ENCODE measurements around the gene MAPK8IP1.

Gene MAPK8IP1

DNA sequence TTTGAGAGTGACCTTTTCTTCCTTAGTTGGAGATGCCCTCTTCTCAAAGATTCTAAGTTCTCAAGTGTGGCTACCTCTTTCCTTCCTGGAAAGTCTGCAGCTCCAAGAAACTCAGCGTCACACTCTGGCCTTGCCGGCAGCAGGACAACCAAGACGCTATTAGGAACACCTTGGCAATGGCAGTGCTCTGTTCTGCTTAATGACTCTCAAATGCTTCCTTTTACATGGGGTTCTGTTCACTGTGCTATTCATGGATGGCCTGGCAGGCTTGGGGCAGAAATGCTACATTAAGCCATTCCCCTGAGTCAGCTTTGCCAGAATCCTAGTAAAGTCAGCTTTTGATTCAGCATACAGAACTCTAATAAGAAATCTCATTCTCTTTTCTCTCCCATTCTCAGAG lies 62.9 kb downstream of the MAPK8IP1 start:
- H3K4me3 ChIP-seq (ENCODE audit: low read depth, low read length), result no peak overlapping the region
- H3K9ac ChIP-seq (ENCODE audit: low read depth, low read length), result no peak overlapping the region
- no peaks in the 10 kb centered on the region for H3K9me3 ChIP-seq (ENCODE audit: control insufficient read depth, insufficient read depth, low read length)
- H3K36me3 ChIP-seq (ENCODE audit: control insufficient read depth, insufficient read depth, low read length), result no peaks in the 10 kb centered on the region
- H3K27me3 ChIP-seq (ENCODE audit: control insufficient read depth, insufficient read depth, low read length), result no peaks in the 10 kb centered on the region
- H3K4me1 ChIP-seq (ENCODE audit: control insufficient read depth, insufficient read depth, low read length), result no peaks in the 10 kb centered on the region

DNA sequence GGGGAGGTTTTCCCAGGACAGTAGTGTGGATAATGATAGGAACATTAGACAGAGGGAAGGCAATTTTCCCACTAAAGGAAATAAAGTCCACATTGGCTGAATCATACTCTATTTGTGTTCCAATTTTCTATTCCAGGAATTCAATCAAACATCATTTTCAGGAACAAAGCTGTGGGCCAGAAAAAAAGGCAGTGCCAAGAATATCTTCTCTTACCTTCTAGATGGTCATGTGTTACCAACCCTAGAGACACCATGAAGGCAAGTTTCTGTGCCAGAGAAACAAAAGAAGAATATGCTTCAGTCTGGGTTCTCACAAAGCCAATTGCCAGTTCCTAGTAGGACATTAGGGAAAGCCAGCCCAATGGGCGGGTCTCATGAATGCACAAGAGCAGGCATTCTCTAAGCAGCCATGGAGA lies 64.5 kb downstream of the MAPK8IP1 start:
- Histone ChIP-seq H3K4me3 (ENCODE audit: low read depth, low read length) (no peak overlapping the region), H3K27me3 (ENCODE audit: control insufficient read depth, insufficient read depth, low read length) (no peaks in the 10 kb centered on the region), H3K9me3 (ENCODE audit: control insufficient read depth, insufficient read depth, low read length) (no peaks in the 10 kb centered on the region), H3K36me3 (ENCODE audit: control insufficient read depth, insufficient read depth, low read length) (no peaks in the 10 kb centered on the region), H3K9ac (ENCODE audit: low read depth, low read length) (no peak overlapping the region), H3K4me1 (ENCODE audit: control insufficient read depth, insufficient read depth, low read length) (no peaks in the 10 kb centered on the region)

Measured in iPS-15b (cell line).